HepG2 (cell line): Measurements from ENCODE around the gene NRP1. TPM values are rescaled to one million over a fixed set of nuclear protein-coding genes. Genes with fewer than 3 reads are reported as not detected.

Source experiments
- ATAC-seq: fragments of 200-7000 bp; cut with Tn5 transposase; 3 replicates; pipeline ENCODE4 v1.9.1; 2020; ENCODE audit warnings: mild to moderate bottlenecking, moderate library complexity
- BruUV-seq: library from RNA; stranded (reverse); fragments of 400-500 nt; replicated peaks from 2 replicates; lab custom pipeline; 2021; lab: Mats Ljungman, UMichigan
- CTCF ChIA-PET: fragments of 300-600 bp; formaldehyde crosslinking; extraction: SDS; loops from one replicate; lab custom pipeline; 2021; ENCODE audit warnings: low total read pairs, inconsistent platforms, low intra/inter-chr PET ratio; lab: Yijun Ruan, JAX
- POLR2A ChIA-PET: fragments of 350-600 bp; sonication (Branson Sonifier 250); formaldehyde crosslinking; loops from one replicate; lab custom pipeline; 2020; ENCODE audit warnings: antibody characterized with exemption, inconsistent platforms; lab: Yijun Ruan, JAX
- DNase-seq: peaks from one replicate; pipeline ENCODE4 v3.0.0-alpha.2; 2015; ENCODE audit warnings: low spot score
- FAIRE-seq: peaks from 3 replicates; lab custom pipeline; 2011; peaks lifted over from hg19 to GRCh38; lab: Jason Lieb, UNC
- H2AFZ ChIP-seq: one replicate; pipeline ENCODE4 v1.6.1; 2011; ENCODE audit warnings: low read length, inconsistent platforms
- H3K27ac ChIP-seq: fragments of 300-600 bp; 3 replicates; pipeline ENCODE4 v1.8.0; 2011; ENCODE audit warnings: mixed run types, mild to moderate bottlenecking, mixed read lengths, low read length, inconsistent platforms; ENCODE audit not compliant: insufficient read depth; ENCODE audit errors: extremely low read length
- H3K27me3 ChIP-seq, 2 experiments: fragments of 200-600 bp in 1 of 2; 2 replicates in 1 of 2; 3 replicates in 1 of 2; pipeline versions ENCODE4 v1.6.0 to v1.8.0; 2011; ENCODE audit warnings: low read length in 2 of 2, mild to moderate bottlenecking in 2 of 2, moderate library complexity in 2 of 2, inconsistent platforms in 1 of 2; ENCODE audit not compliant: insufficient read depth in 2 of 2, control insufficient read depth in 1 of 2
- H3K36me3 ChIP-seq, 2 experiments: fragments of 200-600 bp in 1 of 2; replicated peaks in 1 of 2; 2 replicates in 1 of 2; 3 replicates in 1 of 2; pipeline versions ENCODE4 v1.5.1 to v1.8.0; 2011; ENCODE audit warnings: low read length in 2 of 2, inconsistent platforms in 1 of 2; ENCODE audit not compliant: insufficient read depth in 2 of 2, control insufficient read depth in 1 of 2
- H3K4me1 ChIP-seq: 2 replicates; pipeline ENCODE4 v1.5.1; 2012; ENCODE audit warnings: low read length, inconsistent platforms; ENCODE audit not compliant: insufficient read depth
- H3K4me2 ChIP-seq: 2 replicates; pipeline ENCODE4 v1.6.0; 2011; ENCODE audit warnings: low read depth, low read length, inconsistent platforms
- H3K4me3 ChIP-seq, 3 experiments: fragments of 200-600 bp in 1 of 3; sonication (generic), shearing (Covaris generic) in 1 of 3; replicated peaks in 1 of 3; 2 replicates each; pipeline ENCODE4 v1.5.1; 2011 to 2016; ENCODE audit warnings: low read length in 3 of 3, inconsistent platforms in 2 of 3, low read depth in 2 of 3, mild to moderate bottlenecking in 2 of 3, control low read depth in 1 of 3, mixed read lengths in 1 of 3; ENCODE audit not compliant: insufficient read depth in 1 of 3
- H3K79me2 ChIP-seq: one replicate; pipeline ENCODE4 v1.6.1; 2011; ENCODE audit warnings: low read length, inconsistent platforms; ENCODE audit not compliant: insufficient read depth
- H3K9ac ChIP-seq: 2 replicates; pipeline ENCODE4 v1.6.0; 2011; ENCODE audit warnings: mild to moderate bottlenecking, low read depth, low read length, inconsistent platforms; ENCODE audit not compliant: insufficient read depth
- H3K9me3 ChIP-seq: 2 replicates; pipeline ENCODE4 v1.5.1; 2012; ENCODE audit warnings: mild to moderate bottlenecking, low read length
- H4K20me1 ChIP-seq: 2 replicates; pipeline ENCODE4 v1.6.0; 2011; ENCODE audit warnings: inconsistent platforms, mild to moderate bottlenecking, low read length, moderate library complexity; ENCODE audit not compliant: insufficient read depth
- ARNT2 ChIP-seq: sonication (generic); formaldehyde crosslinking; IDR thresholded peaks from 2 replicates; pipeline ENCODE4 v1.8.0; 2022; ENCODE audit warnings: mild to moderate bottlenecking, low read depth, missing genetic modification reagents, moderate library complexity
- BRF2 ChIP-seq: sonication (generic); formaldehyde crosslinking; IDR thresholded peaks from 2 replicates; pipeline ENCODE4 v1.8.1; 2022; ENCODE audit warnings: mild to moderate bottlenecking, missing genetic modification reagents
- DMTF1 ChIP-seq: sonication (generic); formaldehyde crosslinking; IDR thresholded peaks from 2 replicates; pipeline ENCODE4 v1.4.0; 2020; ENCODE audit warnings: mild to moderate bottlenecking, missing genetic modification reagents
- HNF1A ChIP-seq, 2 experiments: sonication (generic) in 1 of 2; formaldehyde crosslinking in 1 of 2; IDR thresholded peaks; 2 replicates each; pipeline versions ENCODE4 v1.4.0 to v1.6.1; 2016 to 2020; ENCODE audit warnings: borderline replicate concordance in 1 of 2, low read depth in 1 of 2, mild to moderate bottlenecking in 1 of 2, missing genetic modification reagents in 1 of 2
- MXD4 ChIP-seq: IDR thresholded peaks from 2 replicates; pipeline ENCODE4 v1.6.1; 2016; ENCODE audit warnings: mild to moderate bottlenecking, missing biosample characterization, missing genetic modification reagents
- PRPF4 ChIP-seq: fragments of 200-400 bp; formaldehyde crosslinking; IDR thresholded peaks from 2 replicates; pipeline ENCODE4 v1.6.1; 2016; ENCODE audit warnings: low read length, low read depth; ENCODE audit not compliant: poor library complexity, severe bottlenecking
- SIN3A ChIP-seq: IDR thresholded peaks from 2 replicates; pipeline ENCODE4 v1.6.1; 2011; ENCODE audit warnings: low read depth, mild to moderate bottlenecking, control low read depth, low read length, borderline replicate concordance
- ZNF101 ChIP-seq: sonication (generic); formaldehyde crosslinking; IDR thresholded peaks from 2 replicates; pipeline ENCODE4 v1.4.0; 2020; ENCODE audit warnings: mild to moderate bottlenecking, low read depth, missing genetic modification reagents, borderline replicate concordance
- ZNF282 ChIP-seq: fragments of 450-650 bp; IDR thresholded peaks from 2 replicates; pipeline ENCODE4 v1.6.1; 2018; ENCODE audit not compliant: partially characterized antibody
- ZNF576 ChIP-seq: sonication (generic); formaldehyde crosslinking; IDR thresholded peaks from 2 replicates; pipeline ENCODE4 v1.4.0; 2020; ENCODE audit warnings: mild to moderate bottlenecking, missing genetic modification reagents
- ZNF781 ChIP-seq: sonication (generic); formaldehyde crosslinking; IDR thresholded peaks from 2 replicates; pipeline ENCODE4 v1.5.1; 2020; ENCODE audit warnings: borderline replicate concordance, mild to moderate bottlenecking, missing genetic modification reagents; ENCODE audit errors: not compliant biosample characterization
- ZSCAN20 ChIP-seq: sonication (generic); formaldehyde crosslinking; IDR thresholded peaks from 2 replicates; pipeline ENCODE4 v1.4.0; 2020; ENCODE audit warnings: missing genetic modification reagents, mild to moderate bottlenecking, borderline replicate concordance
- ZSCAN5A ChIP-seq: sonication (generic); formaldehyde crosslinking; IDR thresholded peaks from 2 replicates; pipeline ENCODE4 v1.8.0; 2022; ENCODE audit warnings: mild to moderate bottlenecking, missing genetic modification reagents, borderline replicate concordance
- WGBS: methylation state at CpG from one replicate; pipeline ENCODE4 v1.1.6; 2017; ENCODE audit warnings: low lambda C conversion rate; 5-methylcytosine and 5-hydroxymethylcytosine counted together
- in situ Hi-C: cut with HindIII; loops from 2 replicates; pipeline ENCODE4 v1.10.0; 2017; ENCODE audit warnings: low pct_unique_long_range_greater_than_20kb; ENCODE audit not compliant: extremely low pct_ligation_motif_present
- intact Hi-C: fragments of 100-400 bp; cut with micrococcal nuclease; formaldehyde crosslinking; loops from one replicate; pipeline ENCODE4 v1.10.0; 2022; ENCODE audit not compliant: unreplicated experiment
- polyA plus RNA-seq, 8 experiments: library from polyadenylated mRNA; depleted of rRNA in 3 of 8; stranded (reverse) in 7 of 8; unstranded in 1 of 8; fragments of >200 nt; fragmentation: Illumina TruSeq in 4 of 8; extraction: Trizol in 4 of 8; gene quantifications; 2 replicates each; pipeline versions ENCODE4 v1.2.1 to v1.2.3, GENCODE V29; 2011 to 2016; ENCODE audit warnings: low read depth in 4 of 8, missing spikeins in 1 of 8, mixed read lengths in 1 of 8; ENCODE audit not compliant: insufficient read depth in 1 of 8
- total RNA-seq, 5 experiments: library from RNA; depleted of rRNA; stranded (reverse); fragments of >200 nt; fragmentation: Illumina TruSeq; extraction: Trizol; gene quantifications; 2 replicates each; pipeline ENCODE4 v1.2.3, GENCODE V29; 2016; ENCODE audit warnings: low read depth in 1 of 5

Gene NRP1
- total and polyA plus RNA-seq, 2 of the 13 experiments (the other 11 are each of a cell fraction or from before 2014, with no cell fraction given) = 5.3 to 5.8 TPM

- TF ChIP-seq BRF2 (CRISPR knock-in tag) (no peak), ZNF282 (no peak), ZSCAN20 (CRISPR knock-in tag) (no peak), SIN3A (no peak), ZSCAN5A (CRISPR knock-in tag) (no peak), ZNF101 (CRISPR knock-in tag) (no peak), DMTF1 (CRISPR knock-in tag) (no peak), ARNT2 (CRISPR knock-in tag) (no peak), PRPF4 (no peak), MXD4 (CRISPR knock-in tag) (no peak), ZNF576 (CRISPR knock-in tag) (no peak), ZNF781 (CRISPR knock-in tag) (no peak), HNF1A (IDR thresholded peaks at IDR 0.05; ENCODE audit: low read depth) (no peak), HNF1A (CRISPR knock-in tag; IDR thresholded peaks at IDR 0.05; ENCODE audit: borderline replicate concordance) (no peak)
- no peak overlapping the region for H3K4me2 ChIP-seq
- no peak overlapping the region for H3K27ac ChIP-seq
- H4K20me1 ChIP-seq = no peaks in the 10 kb centered on the region
- CTCF ChIA-PET = no interaction called here
- ATAC-seq (no peak), FAIRE-seq (no peak), DNase-seq (no peak)
- no peaks in the 10 kb centered on the region for H3K9me3 ChIP-seq
- intact Hi-C loops (loop anchor here (10.0 kb wide), 2 partner anchors 613 to 933 kb away; no protein-coding TSS in a partner anchor), in situ Hi-C loops (no loop called here)
- no peaks in the 10 kb centered on the region for H3K79me2 ChIP-seq
- H3K4me1 ChIP-seq = peaks cover 43% of the 10 kb centered on the region
- H3K36me3 ChIP-seq = no peaks in the 10 kb centered on the region
- no TSS peak for BruUV-seq
- H3K27me3 ChIP-seq = no peaks in the 10 kb centered on the region
- 95% methylated on average over 5 of the region's 5 CpGs for WGBS
- no peak overlapping the region for H2AFZ ChIP-seq
- no peak overlapping the region for H3K4me3 ChIP-seq
- POLR2A ChIA-PET = no interaction called here
- H3K9ac ChIP-seq = no peak overlapping the region
Observed at GRCh38 chr10:33192190-33192589, 142.3 kb downstream of the NRP1 start.
